GM13977 (cell line): ENCODE measurements around the gene DDAH1.

ENCODE experiments used
- DNase-seq: peaks from one replicate; pipeline ENCODE4 v3.0.0; 2012; ENCODE audit warnings: low spot score
- CTCF ChIP-seq: IDR thresholded peaks from 2 replicates; pipeline ENCODE4 v1.5.1; 2012; ENCODE audit warnings: mild to moderate bottlenecking, control low read depth; ENCODE audit not compliant: insufficient read depth; ENCODE audit errors: extremely low read depth, missing control alignments
- in situ Hi-C: fragments of 300-500 bp; cut with MboI; formaldehyde crosslinking; loops from one replicate; pipeline ENCODE4 v1.12.0; 2022; ENCODE audit warnings: low sequenced_read_pairs, low pct_unique_long_range_greater_than_20kb, mixed read lengths, inconsistent platforms; ENCODE audit not compliant: unreplicated experiment

DDAH1 gene

GRCh38 chr1:85495556-85495955 is 30.6 kb upstream of the DDAH1 start:
- in situ Hi-C loops: no loop called here
- TF ChIP-seq CTCF: no peak
- no peak for DNase-seq

GRCh38 chr1:85494904-85495266 is 29.9 kb upstream of the DDAH1 start:
- in situ Hi-C loops: no loop called here
- no peak for TF ChIP-seq CTCF
- DNase-seq: no peak

GRCh38 chr1:85494074-85494903 is 29.3 kb upstream of the DDAH1 start:
- in situ Hi-C loops: no loop called here
- no peak for TF ChIP-seq CTCF
- DNase-seq: no peak

- no peak for TF ChIP-seq CTCF
- in situ Hi-C loops: no loop called here
- DNase-seq: no peak
Measured at GRCh38 chr1:85490270-85490985, 25.5 kb upstream of the DDAH1 start.

- no peak for DNase-seq
- in situ Hi-C loops: no loop called here
- TF ChIP-seq CTCF: no peak
Measured at GRCh38 chr1:85488126-85488525, 23.2 kb upstream of the DDAH1 start.

GRCh38 chr1:85485516-85485915 is 20.6 kb upstream of the DDAH1 start:
- TF ChIP-seq CTCF: no peak
- in situ Hi-C loops: no loop called here
- DNase-seq: no peak
